ENCODE results near the gene UMODL1. TPM values are rescaled to one million over a fixed set of nuclear protein-coding genes. Genes with fewer than 3 reads are reported as not detected.

Gene UMODL1
- polyA plus RNA-seq, 3 donors = not detected

- no peaks in the 10 kb centered on the region for H3K9me3 Mint-ChIP-seq
- Histone ChIP-seq H3K27me3 (ENCODE audit: control insufficient read depth in 2 of 2, insufficient read depth in 2 of 2, low read length in 2 of 2) (peaks cover 0 to 25% of the 10 kb centered on the region in 2 donors), H3K4me2 (replicated peaks; ENCODE audit: extremely low read depth, low read length, poor library complexity, severe bottlenecking) (no peak overlapping the region), H3K79me2 (ENCODE audit: insufficient read depth, low read length) (no peaks in the 10 kb centered on the region), H3K27ac (ENCODE audit: low read depth in 1 of 2, low read length in 2 of 2) (no peak overlapping the region), H3K9me3 (replicated peaks in 1 of 2; ENCODE audit: control insufficient read depth in 1 of 2, insufficient read depth in 1 of 2, low read length in 2 of 2) (no peaks in the 10 kb centered on the region), H3K9ac (ENCODE audit: insufficient read depth, low read length, poor library complexity, severe bottlenecking) (no peak overlapping the region), H3K4me3 (replicated peaks in 1 of 3; ENCODE audit: low read depth in 2 of 3, low read length in 3 of 3) (no peak overlapping the region), H2AFZ (ENCODE audit: insufficient read depth, low read depth, low read length, poor library complexity, severe bottlenecking) (no peak overlapping the region), H4K20me1 (ENCODE audit: insufficient read depth, low read length) (no peaks in the 10 kb centered on the region), H3K36me3 (replicated peaks in 1 of 2; ENCODE audit: control insufficient read depth in 1 of 2, insufficient read depth in 2 of 2, low read length in 2 of 2) (no peaks in the 10 kb centered on the region), H3K4me1 (ENCODE audit: control insufficient read depth in 1 of 2, insufficient read depth in 2 of 2, low read length in 2 of 2) (peaks cover 39 to 41% of the 10 kb centered on the region in 2 donors)
- H3K27ac Mint-ChIP-seq = no peak overlapping the region
- intact Hi-C loops (cut with micrococcal nuclease) = no loop called here
- peaks cover 47% of the 10 kb centered on the region for H3K4me1 Mint-ChIP-seq
- 72% methylated on average over 14 of the region's 14 CpGs for WGBS (ENCODE audit: insufficient coverage)
- no peak overlapping the region for H3K4me3 Mint-ChIP-seq
- TF ChIP-seq CTCF (IDR thresholded peaks at IDR 0.05) = no peak
- peaks cover 16 to 40% (median 34%) of the 10 kb centered on the region in 3 donors for H3K27me3 Mint-ChIP-seq (ENCODE audit: low read depth in 3 of 3)
- H3K36me3 Mint-ChIP-seq = no peaks in the 10 kb centered on the region
- DNase-seq = no peak
Observed at GRCh38 chr21:42123219-42123908, 52.2 kb downstream of the UMODL1 start.

GRCh38 chr21:42124081-42124480, 53.0 kb downstream of the UMODL1 start:
- intact Hi-C loops (cut with micrococcal nuclease) = no loop called here
- Histone ChIP-seq H4K20me1 (ENCODE audit: insufficient read depth, low read length) (no peaks in the 10 kb centered on the region), H3K4me2 (replicated peaks; ENCODE audit: extremely low read depth, low read length, poor library complexity, severe bottlenecking) (no peak overlapping the region), H3K9ac (ENCODE audit: insufficient read depth, low read length, poor library complexity, severe bottlenecking) (no peak overlapping the region), H3K9me3 (replicated peaks in 1 of 2; ENCODE audit: control insufficient read depth in 1 of 2, insufficient read depth in 1 of 2, low read length in 2 of 2) (no peaks in the 10 kb centered on the region), H3K4me3 (replicated peaks in 1 of 3; ENCODE audit: low read depth in 2 of 3, low read length in 3 of 3) (no peak overlapping the region), H3K79me2 (ENCODE audit: insufficient read depth, low read length) (no peaks in the 10 kb centered on the region), H3K27me3 (ENCODE audit: control insufficient read depth in 2 of 2, insufficient read depth in 2 of 2, low read length in 2 of 2) (peaks cover 0 to 18% of the 10 kb centered on the region in 2 donors), H3K27ac (ENCODE audit: low read depth in 1 of 2, low read length in 2 of 2) (no peak overlapping the region), H2AFZ (ENCODE audit: insufficient read depth, low read depth, low read length, poor library complexity, severe bottlenecking) (no peak overlapping the region), H3K4me1 (ENCODE audit: control insufficient read depth in 1 of 2, insufficient read depth in 2 of 2, low read length in 2 of 2) (peaks cover 32 to 34% of the 10 kb centered on the region in 2 donors), H3K36me3 (replicated peaks in 1 of 2; ENCODE audit: control insufficient read depth in 1 of 2, insufficient read depth in 2 of 2, low read length in 2 of 2) (no peaks in the 10 kb centered on the region)
- Mint-ChIP-seq H3K4me3 (no peak overlapping the region), H3K36me3 (no peaks in the 10 kb centered on the region), H3K27me3 (ENCODE audit: low read depth in 3 of 3) (peaks cover 13 to 33% (median 28%) of the 10 kb centered on the region in 3 donors), H3K27ac (no peak overlapping the region), H3K4me1 (peaks cover 40% of the 10 kb centered on the region), H3K9me3 (no peaks in the 10 kb centered on the region)
- TF ChIP-seq CTCF (IDR thresholded peaks at IDR 0.05) = no peak
- 92% methylated on average over 10 of the region's 13 CpGs for WGBS (ENCODE audit: insufficient coverage)
- no peak for DNase-seq
